Breast epithelium (tissue), 3 donors: ENCODE measurements around the gene CCDC92.

Experiments
- CTCF ChIP-seq, 3 donors: fragments of 450-650 bp; IDR thresholded peaks; one replicate each; pipeline ENCODE4 v1.5.1; 2016 to 2017; ENCODE audit warnings: antibody characterized with exemption in 3 of 3, mild to moderate bottlenecking in 3 of 3, moderate library complexity in 3 of 3
- POLR2A ChIP-seq: fragments of 450-650 bp; IDR thresholded peaks from one replicate; pipeline ENCODE4 v1.6.1; 2016; ENCODE audit warnings: antibody characterized with exemption, mild to moderate bottlenecking, moderate library complexity
- POLR2AphosphoS5 ChIP-seq, 3 donors: sonication (generic); formaldehyde crosslinking; IDR thresholded peaks; one replicate each; pipeline ENCODE4 v1.6.1; 2017; ENCODE audit warnings: antibody characterized with exemption in 3 of 3

- TF ChIP-seq CTCF (IDR thresholded peaks at IDR 0.05) (no peak), POLR2AphosphoS5 (IDR thresholded peaks at IDR 0.05) (no peak), POLR2A (no peak)
Observed at GRCh38 chr12:123893276-123893675, 79.4 kb downstream of the CCDC92 start.
